ENCODE results near the gene KRTAP7-1.

The KRTAP7-1 gene, protein sequence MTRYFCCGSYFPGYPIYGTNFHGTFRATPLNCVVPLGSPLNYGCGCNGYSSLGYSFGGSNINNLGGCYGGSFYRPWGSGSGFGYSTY

DNA sequence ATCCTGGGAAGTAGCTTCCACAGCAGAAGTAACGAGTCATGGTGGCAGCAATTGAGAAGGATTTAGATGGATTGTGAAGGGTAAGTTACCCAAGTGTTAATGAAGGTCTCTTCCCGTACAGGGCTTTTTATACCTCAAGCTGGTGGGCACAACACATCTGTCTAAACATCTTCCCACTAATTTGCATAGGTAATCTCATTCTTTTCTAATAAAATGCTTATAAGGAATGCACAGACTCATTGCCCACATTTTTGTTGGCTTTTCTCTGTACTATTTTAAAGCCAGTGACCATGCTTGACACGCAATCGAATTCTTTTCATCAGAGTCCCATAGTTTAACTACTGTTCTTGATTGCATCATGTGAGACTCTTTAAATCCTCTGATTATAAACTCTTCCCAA, at the start of gene KRTAP7-1:
Gene KRTAP7-1, minus strand, starts transcription at position 101 of the 400 bp plus-strand sequence. Its CDS starts 61 bp downstream, at position 40.
- DNase-seq (ENCODE audit: low read depth): no peak

DNA sequence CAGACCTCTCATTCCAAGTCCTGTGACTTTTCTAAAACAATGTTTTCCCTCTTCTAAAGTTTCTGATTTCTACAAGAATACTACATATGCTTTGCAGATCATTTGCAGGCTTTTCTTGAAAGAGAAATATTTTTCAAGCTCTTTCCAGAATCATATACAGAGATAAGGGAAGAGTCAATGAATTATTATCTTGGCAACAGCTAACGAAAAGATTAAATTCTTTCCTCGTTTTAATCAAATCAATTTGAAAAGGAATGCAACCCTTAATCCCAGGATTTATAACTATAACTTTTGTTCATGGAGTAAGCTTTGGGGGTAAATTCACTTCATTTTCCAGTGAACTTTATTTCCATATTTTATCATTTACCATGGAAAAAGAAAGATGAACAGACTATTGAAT, 45.0 kb upstream of the KRTAP7-1 start:
- no peak for DNase-seq (ENCODE audit: low read depth)

DNA sequence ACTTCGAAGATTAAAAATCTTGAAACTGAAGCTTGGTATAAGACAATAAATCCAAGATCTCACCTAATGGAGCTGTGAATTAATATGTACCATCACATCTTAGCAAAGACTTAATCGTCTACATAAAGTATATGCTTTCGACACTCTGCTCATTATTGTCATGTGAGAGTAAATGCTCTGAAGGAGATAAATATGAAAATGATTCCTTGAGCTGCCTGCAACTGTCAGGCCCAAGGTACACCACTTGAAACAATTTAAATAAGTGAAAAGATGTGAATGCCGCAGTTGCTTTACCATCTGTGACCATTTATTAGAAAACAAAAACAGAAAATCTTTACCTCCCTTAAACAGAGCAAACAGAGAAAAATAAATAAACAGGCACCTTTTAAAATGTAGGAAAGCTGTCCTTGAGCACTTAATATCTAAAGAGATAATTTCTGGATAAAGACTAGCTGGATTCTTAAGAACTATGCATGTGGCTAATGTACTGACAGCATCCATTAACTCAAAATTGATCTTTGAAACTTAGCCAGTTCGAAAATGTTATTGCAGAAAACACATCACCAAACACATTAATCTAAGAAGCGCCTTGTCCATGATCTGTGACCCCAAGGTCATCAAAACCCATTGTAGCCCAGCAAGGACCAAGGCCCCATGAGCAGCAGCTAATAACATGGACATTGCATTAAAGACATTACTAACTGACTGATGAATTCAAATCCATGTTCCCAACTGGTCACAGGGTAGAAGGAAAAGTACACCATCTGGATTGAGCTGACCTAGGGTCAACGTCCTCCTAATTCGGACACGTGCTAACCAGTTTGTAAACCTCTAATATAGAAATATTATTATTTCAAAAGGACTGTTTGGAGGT, 18.3 kb upstream of the KRTAP7-1 start:
- no peak for DNase-seq (ENCODE audit: low read depth)

DNA sequence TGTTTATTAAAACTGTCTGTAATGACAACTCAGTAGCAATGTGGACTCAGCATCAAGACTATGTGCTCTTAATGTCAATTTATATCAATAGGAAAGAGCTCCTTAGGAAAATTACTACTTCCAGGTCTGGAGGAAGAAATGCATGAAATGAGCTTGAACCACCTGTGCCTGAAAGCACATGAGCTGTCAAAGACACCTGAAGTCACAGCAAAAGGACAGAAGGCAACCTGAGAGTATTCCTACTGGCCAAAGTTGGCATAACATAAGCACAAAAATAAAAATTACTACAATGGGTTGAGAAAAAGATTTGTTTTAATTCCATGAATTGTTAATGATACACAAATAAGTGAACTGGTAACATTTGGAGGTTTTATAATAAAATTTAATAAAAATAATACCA, 13.4 kb upstream of the KRTAP7-1 start:
- DNase-seq (ENCODE audit: low read depth): no peak

DNA sequence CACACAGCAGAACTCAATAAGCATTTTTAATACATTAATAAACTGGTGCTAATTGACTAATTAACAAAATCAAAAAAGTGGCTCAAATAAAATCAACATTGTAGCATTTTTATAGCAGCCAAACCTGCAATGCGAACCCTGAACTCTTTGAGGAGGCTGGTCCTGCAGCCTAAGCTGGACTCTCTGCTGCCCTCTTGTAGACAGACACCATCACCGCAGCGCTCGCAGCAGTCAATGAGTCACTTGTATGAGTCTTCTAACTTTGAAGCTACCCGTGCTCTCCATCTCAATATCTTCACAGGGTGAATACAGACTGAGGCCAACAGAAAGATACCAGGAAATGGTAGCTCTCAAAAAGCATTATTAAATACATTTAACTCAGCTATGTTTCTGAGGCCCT, 9.7 kb upstream of the KRTAP7-1 start:
- DNase-seq (ENCODE audit: low read depth): no peak

DNA sequence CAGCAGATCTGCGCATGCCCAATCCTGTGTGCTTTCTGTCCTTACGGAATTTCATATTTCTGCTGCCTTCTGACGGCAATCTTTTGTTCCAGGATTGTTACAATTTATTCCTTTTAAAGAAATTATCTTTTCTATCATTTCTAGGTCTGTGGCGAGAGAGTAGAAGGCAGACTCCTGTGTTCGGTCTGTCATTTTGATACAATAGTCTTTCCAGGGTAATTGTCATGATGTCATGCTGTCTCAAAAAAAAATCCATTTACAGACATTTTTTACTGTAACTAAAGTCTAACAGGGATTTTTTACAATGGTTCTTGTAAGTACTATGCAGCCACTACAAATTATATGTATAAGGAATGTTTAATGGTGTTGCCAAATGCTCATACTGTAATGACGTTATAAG, 9.0 kb upstream of the KRTAP7-1 start:
- DNase-seq (ENCODE audit: low read depth): no peak

DNA sequence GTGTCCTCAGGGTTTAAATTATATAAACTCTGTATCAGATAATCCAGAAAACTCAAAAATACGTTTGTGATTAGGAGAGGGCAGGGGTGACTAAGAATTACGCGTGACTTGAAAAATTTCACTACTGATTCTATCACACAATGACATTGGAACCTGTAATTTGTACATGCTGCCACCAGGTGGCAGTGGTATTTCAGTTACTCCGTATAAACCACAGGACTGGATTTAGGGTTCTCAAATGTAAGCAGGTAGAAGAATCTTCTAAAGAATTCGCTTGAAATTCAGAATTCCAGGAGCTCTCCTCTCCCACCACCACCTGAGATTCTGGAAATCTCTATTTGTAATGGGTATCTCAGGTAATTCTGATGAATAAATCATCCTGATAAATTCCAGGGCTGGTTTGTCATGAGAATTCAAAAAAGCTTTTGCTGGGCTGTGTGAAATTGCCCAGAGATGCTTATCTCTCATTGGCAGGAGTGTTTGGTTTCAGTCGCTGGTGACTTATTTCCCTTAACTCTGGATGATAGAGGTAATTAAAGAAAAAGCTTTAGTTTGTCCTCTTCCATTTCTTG, 1.7 kb upstream of the KRTAP7-1 start:
- DNase-seq (ENCODE audit: low read depth): no peak

DNA sequence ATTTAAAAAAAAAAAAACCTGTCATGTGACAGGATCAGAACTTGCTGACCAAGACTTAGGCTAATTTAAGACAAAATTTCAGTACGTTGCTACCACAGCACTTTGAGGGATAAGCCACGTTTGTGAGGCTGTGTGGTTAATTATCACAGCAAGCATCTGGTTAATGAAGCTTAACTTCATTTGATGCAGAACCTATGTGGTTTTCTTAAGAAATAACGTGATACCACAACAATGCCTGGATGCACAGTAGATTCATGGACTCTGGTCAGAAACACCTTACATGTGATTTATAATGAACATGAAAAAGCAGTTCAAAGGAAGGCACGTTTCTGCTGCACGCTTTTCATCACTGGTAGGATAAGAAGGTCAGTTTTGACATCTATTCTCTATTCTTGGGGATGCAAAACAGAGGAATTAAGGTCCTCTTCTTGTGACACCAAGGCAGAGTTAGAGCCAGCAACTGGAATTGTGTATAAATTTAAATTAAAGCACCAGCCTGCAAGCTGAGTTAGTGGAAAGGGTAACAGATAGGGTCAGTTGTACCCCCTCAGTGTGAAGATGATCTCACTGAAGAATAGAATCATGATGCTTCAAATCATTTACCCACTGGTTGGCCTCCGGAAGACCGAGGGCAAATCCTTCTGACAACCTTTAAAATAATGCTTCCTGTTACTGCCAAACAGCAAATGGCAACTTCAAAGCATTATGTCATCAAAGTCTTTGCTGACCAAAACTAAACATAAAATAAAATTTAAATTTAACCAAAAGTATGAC, 10.5 kb downstream of the KRTAP7-1 start:
- DNase-seq (ENCODE audit: low read depth): no peak

DNA sequence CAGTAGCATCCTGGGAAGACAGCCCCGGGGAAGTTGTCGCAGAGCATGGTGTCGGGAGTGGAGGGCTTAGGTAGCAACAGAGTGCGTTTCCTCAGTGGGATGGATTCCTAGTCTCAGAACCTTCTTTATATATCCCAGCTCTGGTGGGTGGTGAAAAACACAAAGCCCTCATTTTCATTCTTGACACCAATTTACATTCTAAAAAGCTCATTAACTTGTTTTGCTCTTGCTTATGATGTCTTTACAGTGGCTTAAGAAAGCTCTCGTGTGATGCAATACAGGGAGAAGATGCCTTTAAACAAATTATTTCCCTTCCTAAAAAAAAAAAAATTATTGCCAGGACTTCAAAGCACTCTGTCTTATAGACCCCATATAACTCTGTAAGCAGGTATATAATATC, 16.4 kb downstream of the KRTAP7-1 start, which contains the start of gene KRTAP8-1:
Gene KRTAP8-1, minus strand, starts transcription at position 101 of the 400 bp plus-strand sequence. Its CDS starts 54 bp downstream, at position 47.
- DNase-seq (ENCODE audit: low read depth): no peak

DNA sequence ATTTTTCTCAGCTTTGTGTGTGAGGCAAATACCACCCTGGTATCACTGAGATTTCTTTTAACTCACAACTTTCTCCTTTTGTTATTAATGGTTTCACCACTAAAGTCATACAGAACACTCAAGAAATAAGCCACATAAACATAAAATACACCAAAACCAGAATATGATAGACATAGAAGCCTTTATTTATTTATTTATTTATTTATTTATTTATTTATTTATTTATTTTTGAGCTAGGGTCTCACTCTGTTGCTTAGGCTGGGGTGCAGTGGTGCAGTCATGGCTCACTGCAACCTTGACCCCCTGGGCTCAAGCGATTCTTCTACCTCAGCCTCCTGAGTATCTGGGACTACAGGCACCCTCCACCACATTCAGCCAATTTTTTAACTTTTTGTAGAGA, 29.0 kb downstream of the KRTAP7-1 start:
- no peak for DNase-seq (ENCODE audit: low read depth)

DNA sequence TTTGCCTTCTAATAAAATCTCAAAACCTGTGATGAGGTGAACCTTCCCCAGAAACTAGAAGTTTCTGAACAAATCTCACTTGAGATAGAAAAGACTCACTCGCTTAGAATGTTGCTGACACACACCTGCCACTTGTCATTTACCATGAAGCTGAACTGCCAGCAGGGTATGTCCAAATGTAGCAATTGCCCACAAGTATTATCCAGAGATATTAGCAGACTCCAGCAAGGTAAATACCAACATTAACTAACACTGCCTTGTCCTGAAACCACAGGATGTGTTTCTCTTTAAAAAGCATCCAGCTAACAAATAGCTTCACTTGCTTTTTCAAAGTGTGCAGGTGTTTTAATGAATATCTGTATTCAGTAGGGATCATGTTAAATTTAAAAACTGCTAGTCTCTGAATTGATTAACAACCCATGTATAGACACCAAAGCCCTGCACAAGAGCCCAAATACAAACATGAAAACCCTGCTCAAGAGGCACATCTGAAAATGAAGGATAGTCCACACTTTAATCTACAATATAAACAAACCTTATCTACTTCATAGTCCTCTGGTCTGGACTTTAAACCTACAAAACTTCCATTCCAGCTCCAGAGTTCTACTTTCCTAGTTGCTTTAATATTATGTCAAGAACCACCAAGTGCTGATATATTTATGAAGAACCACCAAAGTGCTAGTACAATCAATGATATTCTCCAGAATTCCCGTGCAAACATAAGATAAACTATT, 35.8 kb downstream of the KRTAP7-1 start:
- DNase-seq (ENCODE audit: low read depth): no peak

DNA sequence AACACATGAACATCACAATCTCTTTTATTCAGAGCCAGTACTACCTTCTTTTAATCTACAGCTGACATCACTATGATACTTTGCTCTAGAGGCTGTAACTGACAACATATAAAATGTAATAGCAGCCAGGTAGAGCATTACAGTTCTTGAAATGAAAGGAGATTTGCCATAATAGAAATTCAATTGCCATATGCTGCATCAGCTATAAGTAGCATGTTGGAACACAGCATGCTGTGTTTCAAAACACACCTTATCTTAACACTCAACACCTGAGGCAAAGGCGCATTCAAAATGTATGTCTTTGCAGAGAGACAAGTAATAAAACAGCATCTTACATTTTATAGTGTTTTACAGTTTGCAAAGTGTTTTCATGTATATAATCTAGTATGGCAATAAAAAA, 50.3 kb downstream of the KRTAP7-1 start:
- no peak for DNase-seq (ENCODE audit: low read depth)

All from HS-27A (cell line).